GM18873 (cell line): ENCODE measurements around the gene RAP1GAP.

Experiments
- ATAC-seq: cut with Tn5 transposase; IDR thresholded peaks from one replicate; pipeline ENCODE4 v1.9.1; 2021; ENCODE audit warnings: mild to moderate bottlenecking, moderate library complexity, moderate number of reproducible peaks; ENCODE audit not compliant: unreplicated experiment, low FRiP score

The RAP1GAP gene

GRCh38 chr1:21630571-21631343, 38.4 kb downstream of the RAP1GAP start:
- ATAC-seq = no peak

DNA sequence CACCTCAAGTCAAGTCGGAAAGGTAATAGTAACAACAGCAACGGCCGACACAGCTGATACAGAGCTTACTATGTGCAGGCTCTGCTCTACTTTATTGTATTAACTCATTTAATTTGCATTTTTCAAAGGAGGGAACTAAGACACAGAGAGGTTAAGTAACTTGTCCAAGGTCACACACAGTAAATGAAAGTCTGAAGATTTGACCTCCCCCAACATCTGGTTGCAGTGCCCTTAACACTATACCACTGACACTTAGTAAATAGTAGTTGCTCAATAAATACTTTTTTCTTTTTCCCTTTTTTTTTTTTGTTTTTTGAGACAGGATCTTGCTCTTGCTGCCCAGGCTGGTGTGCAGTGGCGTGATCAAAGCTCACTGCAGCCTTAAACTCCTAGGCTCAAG, 39.2 kb downstream of the RAP1GAP start:
- no peak for ATAC-seq

GRCh38 chr1:21628798-21629393, 40.3 kb downstream of the RAP1GAP start:
- ATAC-seq = no peak

DNA sequence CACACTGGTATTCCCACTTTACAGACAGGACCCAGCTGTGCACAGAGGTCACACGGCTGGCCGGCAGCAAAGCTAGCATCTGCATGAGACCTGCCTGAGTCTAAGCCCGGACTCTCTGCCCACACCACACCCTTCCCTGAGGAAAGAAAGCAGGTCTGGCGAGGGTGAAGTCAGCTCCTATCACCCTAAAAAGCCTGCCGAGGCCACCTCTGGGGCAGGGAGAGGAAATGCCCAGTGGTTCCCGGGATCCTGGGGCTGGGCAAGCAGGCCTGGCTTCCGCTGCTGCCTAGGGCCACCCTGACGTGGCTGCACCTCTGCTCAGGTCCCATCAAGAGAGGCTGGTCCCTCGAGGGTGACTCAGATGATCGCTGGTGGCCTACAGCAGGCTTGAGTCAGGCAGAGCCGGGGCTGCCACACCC, 42.2 kb downstream of the RAP1GAP start:
- no peak for ATAC-seq

GRCh38 chr1:21625390-21626190, 43.6 kb downstream of the RAP1GAP start:
- no peak for ATAC-seq

DNA sequence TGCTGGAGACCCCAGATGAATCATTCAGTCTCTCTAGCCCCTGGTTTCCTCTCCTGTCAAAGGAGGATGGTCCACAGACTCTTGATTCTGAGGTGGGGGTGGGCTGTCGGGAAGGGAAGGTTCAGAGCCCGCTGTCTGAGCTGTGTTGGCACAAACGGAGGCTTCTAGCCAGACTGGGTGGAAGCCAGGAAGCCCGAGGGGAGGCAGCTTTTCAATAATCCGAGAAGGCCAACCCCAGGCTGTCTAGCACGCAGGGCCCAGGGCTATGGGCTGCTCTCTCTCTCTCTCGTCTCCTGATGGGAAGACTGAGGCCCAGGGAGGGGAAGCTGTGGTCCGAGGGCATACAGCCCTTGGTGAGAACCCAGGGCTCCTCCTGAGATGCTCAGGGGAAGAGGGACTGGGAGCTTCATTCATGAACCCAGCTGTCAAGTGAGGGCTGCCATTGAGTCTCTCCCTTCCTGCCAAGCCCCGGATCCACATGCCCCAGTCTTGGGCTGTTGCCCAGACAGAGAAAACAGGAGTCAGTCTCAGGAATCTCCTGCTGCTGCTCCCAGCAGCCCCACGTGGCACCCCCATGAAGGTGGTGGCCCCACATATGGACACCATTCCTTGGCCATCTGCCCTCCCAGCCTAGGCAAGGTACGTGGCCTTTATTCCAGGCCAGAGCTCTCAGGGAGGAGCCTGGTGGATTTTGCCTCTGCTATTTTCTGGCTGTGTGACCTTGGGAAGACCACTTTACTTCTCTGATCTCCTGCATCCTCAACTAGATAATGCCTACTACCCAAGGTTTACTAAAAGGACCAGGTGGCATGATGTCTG, 44.4 kb downstream of the RAP1GAP start:
- ATAC-seq = no peak

DNA sequence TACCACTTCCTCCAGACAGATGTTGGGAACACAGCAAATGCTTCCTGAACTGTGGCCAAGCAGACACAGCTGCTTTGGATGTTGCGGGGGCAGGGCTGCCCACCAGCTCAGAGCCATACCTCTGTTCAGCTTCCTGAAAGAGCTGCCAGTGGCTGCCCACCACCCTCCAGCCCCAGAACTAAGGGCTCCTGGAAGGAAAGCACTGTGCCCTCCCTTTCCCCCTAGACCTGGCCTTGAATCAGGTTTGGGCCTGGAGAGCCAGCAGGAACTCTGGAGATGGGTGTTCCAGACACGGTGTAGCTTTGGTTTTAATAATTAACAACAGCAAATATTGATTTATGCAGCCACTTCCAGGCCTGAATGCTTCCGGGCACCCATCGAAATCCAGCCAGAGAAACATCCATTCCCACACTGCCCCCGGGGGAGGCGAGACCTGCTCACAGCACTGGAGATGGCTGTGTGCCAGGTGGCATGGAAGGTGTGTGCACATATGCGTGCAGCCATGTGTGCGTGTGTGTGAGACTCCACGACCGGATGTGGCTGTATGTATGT, 45.7 kb downstream of the RAP1GAP start:
- no peak for ATAC-seq

GRCh38 chr1:21622466-21623315, 46.5 kb downstream of the RAP1GAP start:
- no peak for ATAC-seq

DNA sequence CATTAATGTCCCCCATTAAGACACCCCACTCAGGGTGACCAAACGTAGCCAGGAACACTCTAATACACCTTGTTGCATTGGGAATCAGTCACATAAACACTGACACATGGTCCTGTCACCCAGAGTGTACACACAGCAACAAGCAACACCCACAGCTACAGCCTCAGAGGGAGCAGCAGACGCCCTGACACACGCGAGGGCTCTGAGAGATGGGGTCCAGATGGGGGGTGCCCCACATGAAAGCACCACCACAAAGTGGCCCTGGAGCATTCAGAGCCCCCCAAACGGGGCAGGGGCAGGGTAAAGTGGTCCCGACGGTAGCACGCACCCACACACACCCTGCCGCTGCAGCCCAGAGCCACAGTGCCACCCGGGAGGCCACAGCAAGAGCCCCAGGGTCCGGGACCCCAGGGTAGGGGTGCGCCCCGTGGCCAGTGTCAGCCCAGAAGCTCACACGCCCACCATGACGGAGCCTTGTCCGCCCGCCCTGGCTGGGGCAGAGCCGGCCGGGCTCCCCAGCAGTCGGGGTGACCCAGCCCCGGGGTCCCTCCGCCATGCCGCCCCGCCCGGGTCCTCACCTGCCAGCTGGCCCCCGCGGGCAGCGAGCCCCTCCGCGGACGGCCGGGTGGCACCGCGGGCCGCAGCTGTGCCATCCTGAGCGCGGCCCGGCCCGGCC, 47.3 kb downstream of the RAP1GAP start:
- no peak for ATAC-seq

DNA sequence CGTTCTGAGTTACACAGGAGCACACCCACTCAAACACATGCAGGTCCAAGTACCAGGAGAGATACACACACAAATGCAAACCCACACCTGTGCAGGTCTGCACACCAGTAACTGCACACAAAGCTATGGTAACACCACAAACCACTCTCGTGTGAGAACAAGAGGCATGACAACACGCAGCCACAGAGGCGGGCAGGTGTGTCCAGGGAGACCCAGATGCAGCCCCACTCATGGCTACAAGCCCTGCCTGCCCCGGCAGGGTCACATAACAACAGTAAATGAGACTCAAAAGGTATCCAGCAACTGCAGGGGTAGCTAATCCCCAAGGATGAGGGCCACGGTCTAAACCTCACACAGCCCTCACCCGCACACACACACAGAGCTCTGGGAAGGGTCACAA, 48.1 kb downstream of the RAP1GAP start:
- no peak for ATAC-seq

DNA sequence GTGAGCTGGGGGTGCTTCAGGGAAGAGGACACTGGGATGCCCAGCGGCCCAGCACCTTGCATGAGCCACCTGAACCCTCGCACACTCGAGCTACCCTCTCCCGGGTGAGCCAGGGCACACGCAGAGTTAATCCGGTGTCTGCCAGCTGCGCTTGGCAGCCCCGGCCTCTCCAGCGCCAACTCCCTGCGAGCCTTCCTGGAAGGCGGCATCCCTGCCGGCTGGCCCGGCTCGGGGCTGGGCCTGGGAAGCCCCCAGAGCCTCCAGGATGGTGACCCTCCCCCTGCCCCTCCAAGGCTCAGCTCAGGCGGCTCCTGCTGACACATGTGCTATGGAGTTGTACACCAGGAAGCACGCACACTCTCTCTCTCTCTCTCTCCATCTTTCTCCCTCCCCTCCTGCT, 48.7 kb downstream of the RAP1GAP start:
- ATAC-seq = no peak

DNA sequence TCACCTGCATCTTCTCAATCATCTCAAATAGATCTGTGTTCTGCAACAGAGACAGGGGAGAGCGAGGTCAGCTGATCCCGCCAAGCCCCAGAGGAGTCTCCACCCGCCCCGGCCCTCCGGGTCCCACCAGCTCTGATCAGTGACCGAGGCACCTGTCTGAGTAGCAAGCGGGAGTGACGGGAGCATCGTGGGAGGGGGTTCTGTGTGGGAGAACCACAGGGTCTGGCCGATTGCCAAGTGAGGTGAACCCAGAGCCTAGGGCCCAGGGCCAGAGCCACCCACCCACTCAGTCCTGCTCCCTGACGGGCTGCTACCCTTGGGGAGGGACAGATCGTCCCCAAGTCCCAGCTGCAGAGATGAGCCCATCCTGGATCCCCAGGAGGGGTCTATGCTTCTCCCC, 49.1 kb downstream of the RAP1GAP start:
- no peak for ATAC-seq

DNA sequence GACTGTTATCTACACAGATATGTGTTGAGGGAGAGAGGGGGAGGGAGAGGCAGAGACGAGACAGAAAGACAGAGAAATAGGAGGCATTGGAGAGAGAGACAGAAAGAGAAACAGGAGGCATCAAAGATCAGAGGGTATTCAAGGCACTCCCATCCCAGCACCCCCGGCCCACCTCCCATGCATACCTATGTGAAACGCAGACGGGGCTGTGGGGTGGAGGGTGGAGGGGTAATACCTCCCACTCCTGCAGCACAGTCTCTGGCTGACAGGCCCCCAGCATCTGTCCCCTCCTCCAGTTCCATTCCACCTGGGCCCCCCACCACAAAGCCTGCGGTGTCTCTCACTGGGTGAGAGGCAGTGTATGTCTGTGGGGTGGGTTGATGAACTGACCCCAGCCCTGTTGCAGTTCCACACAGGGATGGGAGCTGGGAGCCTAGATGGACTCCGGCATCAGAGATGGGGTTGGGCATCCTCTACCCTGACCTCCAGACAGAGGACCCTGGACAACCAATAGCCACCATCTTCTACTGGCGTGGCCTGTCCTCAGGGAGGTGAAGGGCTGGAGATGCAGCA, 49.7 kb downstream of the RAP1GAP start:
- ATAC-seq = no peak

GRCh38 chr1:21618561-21619374, 50.4 kb downstream of the RAP1GAP start:
- no peak for ATAC-seq

- ATAC-seq = no peak
These were observed 51.1 kb downstream of the RAP1GAP start for GRCh38 chr1:21618059-21618458.

DNA sequence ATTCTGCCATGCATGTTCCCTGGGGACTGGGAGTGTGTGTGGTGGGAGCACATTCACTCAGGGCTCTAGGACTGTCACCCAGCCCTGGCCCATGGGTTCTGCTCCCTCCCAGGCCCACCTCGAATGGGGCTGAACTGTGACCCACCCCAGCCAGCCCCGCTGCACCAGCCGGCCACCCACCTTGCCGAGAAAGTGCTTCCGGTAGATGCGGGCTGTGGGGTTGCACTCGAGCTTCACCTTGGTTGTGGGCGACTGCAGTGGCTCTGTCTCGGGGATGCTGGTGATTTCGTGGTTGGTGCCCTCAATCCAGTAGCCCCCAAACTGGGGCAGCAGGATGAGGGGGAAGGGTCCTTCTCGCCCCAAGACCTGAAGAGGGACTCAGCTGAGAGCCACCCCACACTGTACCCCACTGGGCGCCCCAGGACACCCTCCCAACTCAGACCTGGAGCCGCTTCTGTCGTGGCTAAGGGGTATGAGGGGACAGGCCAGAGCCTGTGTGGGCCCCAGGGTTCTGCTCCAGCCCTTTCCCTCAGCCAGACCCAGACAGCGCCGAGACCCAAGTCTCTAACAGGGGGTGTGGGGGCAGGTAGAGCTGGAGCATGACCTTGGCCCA, 51.9 kb downstream of the RAP1GAP start:
- no peak for ATAC-seq

- no peak for ATAC-seq
These were observed 52.8 kb downstream of the RAP1GAP start for GRCh38 chr1:21616372-21616771.
